Neural cell (in vitro differentiated cells): ENCODE measurements around the gene POLR2L. TPM values are rescaled to one million over a fixed set of nuclear protein-coding genes. Genes with fewer than 3 reads are reported as not detected.

Experiments
- H2AFZ ChIP-seq: fragments of 200-600, 300-800 bp; sonication (generic), shearing (Covaris generic); 2 replicates; pipeline ENCODE4 v1.6.0; 2014; ENCODE audit warnings: low read depth, mild to moderate bottlenecking, antibody characterized with exemption, low read length, moderate library complexity
- H3F3A ChIP-seq: fragments of 200-600 bp; shearing (Covaris generic); 2 replicates; pipeline ENCODE4 v1.6.1; 2016; ENCODE audit warnings: mild to moderate bottlenecking, moderate library complexity, mixed read lengths, antibody characterized with exemption, low read length; ENCODE audit not compliant: insufficient read depth, poor library complexity, severe bottlenecking
- H3K27ac ChIP-seq: fragments of 200-600, 300-800 bp; sonication (generic), shearing (Covaris generic); 2 replicates; pipeline ENCODE4 v1.5.1; 2014; ENCODE audit warnings: mild to moderate bottlenecking, low read length, moderate library complexity
- H3K27me3 ChIP-seq: fragments of 300-800, 200-600 bp; sonication (generic), shearing (Covaris generic); 2 replicates; pipeline ENCODE4 v1.6.0; 2014; ENCODE audit warnings: mild to moderate bottlenecking, low read depth, low read length, moderate library complexity; ENCODE audit not compliant: insufficient read depth
- H3K36me3 ChIP-seq: fragments of 300-800, 200-600 bp; sonication (generic), shearing (Covaris generic); 2 replicates; pipeline ENCODE4 v1.5.1; 2014; ENCODE audit warnings: mild to moderate bottlenecking, antibody characterized with exemption, low read length, moderate library complexity; ENCODE audit not compliant: insufficient read depth
- H3K4me2 ChIP-seq: fragments of 300-800, 200-600 bp; sonication (generic), shearing (Covaris generic); 2 replicates; pipeline ENCODE4 v1.6.0; 2014; ENCODE audit warnings: mild to moderate bottlenecking, low read length
- H3K4me3 ChIP-seq: fragments of 300-800, 200-600 bp; sonication (generic), shearing (Covaris generic); 2 replicates; pipeline ENCODE4 v1.5.1; 2014; ENCODE audit warnings: mild to moderate bottlenecking, low read length, moderate library complexity
- H3K79me2 ChIP-seq: fragments of 200-600 bp; shearing (Covaris generic); replicated peaks from 2 replicates; pipeline ENCODE4 v1.6.0; 2014; ENCODE audit warnings: mild to moderate bottlenecking, low read length, moderate library complexity; ENCODE audit not compliant: insufficient read depth
- H3K9ac ChIP-seq: fragments of 300-800, 200-600 bp; sonication (generic), shearing (Covaris generic); 2 replicates; pipeline ENCODE4 v1.6.1; 2016; ENCODE audit warnings: mild to moderate bottlenecking, low read length, mixed read lengths
- H3K9me2 ChIP-seq: fragments of 200-600 bp; shearing (Covaris generic); 2 replicates; pipeline ENCODE4 v1.6.1; 2016; ENCODE audit warnings: mild to moderate bottlenecking, low read length, mixed read lengths; ENCODE audit not compliant: insufficient read depth
- H3K9me3 ChIP-seq: fragments of 200-600, 300-800 bp; sonication (generic), shearing (Covaris generic); 2 replicates; pipeline ENCODE4 v1.6.1; 2016; ENCODE audit warnings: mild to moderate bottlenecking, mixed run types, low read length, moderate library complexity, mixed read lengths
- H4K20me1 ChIP-seq: fragments of 200-600 bp; shearing (Covaris generic); 2 replicates; pipeline ENCODE4 v1.6.1; 2016; ENCODE audit warnings: mild to moderate bottlenecking, mixed run types; ENCODE audit not compliant: insufficient read depth
- EP300 ChIP-seq: fragments of 450-650 bp; conservative IDR thresholded peaks from 2 replicates; pipeline ENCODE4 v1.6.1; 2014; ENCODE audit warnings: antibody characterized with exemption, mild to moderate bottlenecking, moderate library complexity; ENCODE audit not compliant: poor library complexity, severe bottlenecking
- EZH2 ChIP-seq: fragments of 200-600, 300-800 bp; shearing (Covaris generic), sonication (generic); IDR thresholded peaks from 2 replicates; pipeline ENCODE4 v1.6.1; 2014; ENCODE audit warnings: antibody characterized with exemption, low read length, borderline replicate concordance, mild to moderate bottlenecking; ENCODE audit not compliant: insufficient read depth, poor library complexity, severe bottlenecking
- MXI1 ChIP-seq: fragments of 450-650 bp; conservative IDR thresholded peaks from 2 replicates; pipeline ENCODE4 v1.6.1; 2014; ENCODE audit warnings: antibody characterized with exemption, mild to moderate bottlenecking; ENCODE audit not compliant: poor library complexity, severe bottlenecking
- POLR2AphosphoS5 ChIP-seq: IDR thresholded peaks from 2 replicates; pipeline ENCODE4 v1.6.1; 2012
- RAD21 ChIP-seq: fragments of 450-650 bp; conservative IDR thresholded peaks from 2 replicates; pipeline ENCODE4 v1.6.1; 2014; ENCODE audit warnings: antibody characterized with exemption, mild to moderate bottlenecking, moderate library complexity
- REST ChIP-seq: IDR thresholded peaks from 2 replicates; pipeline ENCODE4 v1.6.1; 2012; ENCODE audit warnings: borderline replicate concordance
- SMC3 ChIP-seq: fragments of 450-650 bp; conservative IDR thresholded peaks from 2 replicates; pipeline ENCODE4 v1.6.1; 2014; ENCODE audit warnings: antibody characterized with exemption, mild to moderate bottlenecking, moderate library complexity; ENCODE audit not compliant: poor library complexity
- TAF1 ChIP-seq: IDR thresholded peaks from 2 replicates; pipeline ENCODE4 v1.6.1; 2012; ENCODE audit warnings: low read depth
- polyA plus RNA-seq: library from polyadenylated mRNA; depleted of rRNA; stranded (reverse); fragments of >200 nt; gene quantifications from 2 replicates; pipeline ENCODE4 v1.2.3, GENCODE V29; 2014
- TF ChIP-seq, protein P1 (sequence below): fragments of 450-650 bp; IDR thresholded peaks from 2 replicates; pipeline ENCODE4 v1.5.1; 2014; ENCODE audit warnings: antibody characterized with exemption, mild to moderate bottlenecking, moderate library complexity; ENCODE audit not compliant: poor library complexity, severe bottlenecking

The POLR2L gene
- polyA plus RNA-seq, 1 donor from 2014 or later, result 62.3 TPM

DNA sequence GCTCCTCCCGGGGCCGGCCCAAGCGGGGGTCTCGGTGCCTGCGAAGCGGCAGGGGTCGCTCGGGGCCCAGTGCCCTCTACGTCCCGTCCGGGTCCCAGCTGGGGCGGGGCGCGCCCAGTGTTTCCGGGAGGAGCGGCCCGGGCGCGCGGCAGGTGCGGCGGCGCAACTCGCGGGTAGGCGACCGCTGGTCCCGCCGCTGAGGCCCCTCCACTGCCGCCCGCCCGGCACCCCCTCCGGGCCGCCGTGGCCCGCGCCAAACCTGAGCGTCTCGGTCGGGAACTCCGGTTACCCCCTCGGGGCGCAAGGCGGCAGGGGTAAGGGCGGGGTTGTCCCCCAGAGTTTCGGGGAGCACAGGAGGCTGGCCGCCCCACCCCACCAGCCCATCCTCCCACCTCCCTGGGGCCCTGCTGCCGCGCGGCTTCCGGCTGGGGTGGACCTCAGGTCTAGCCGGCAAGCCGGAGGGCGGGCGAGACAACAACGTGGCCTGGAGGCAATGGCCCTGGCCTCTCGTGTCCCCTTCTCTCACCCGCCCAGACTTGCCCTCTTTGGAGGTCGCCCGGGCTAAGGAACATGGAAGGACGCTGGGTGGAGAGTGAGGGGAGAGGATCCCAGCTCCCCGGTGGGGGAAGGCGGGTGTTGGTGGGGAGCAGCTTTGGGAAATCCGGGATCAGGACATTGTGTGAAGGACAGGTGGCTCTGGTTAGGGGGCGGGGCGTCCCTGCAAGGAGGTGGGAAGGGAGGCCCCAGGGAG lies 15.0 kb downstream of the POLR2L start:
- H3K36me3 ChIP-seq, result no peaks in the 10 kb centered on the region
- no peaks in the 10 kb centered on the region for H3K9me2 ChIP-seq
- H3K4me2 ChIP-seq, result no peak overlapping the region
- peak overlapping the region; percentile 48 for H3K4me3 ChIP-seq
- peaks cover 42% of the 10 kb centered on the region for H3K27me3 ChIP-seq
- TF ChIP-seq REST (no peak), EP300 (no peak)
- H3K9ac ChIP-seq, result no peak overlapping the region
- no peaks in the 10 kb centered on the region for H3K79me2 ChIP-seq
- H4K20me1 ChIP-seq, result no peaks in the 10 kb centered on the region
- H3K27ac ChIP-seq, result no peak overlapping the region
- no peak overlapping the region for H2AFZ ChIP-seq
- H3K9me3 ChIP-seq, result no peaks in the 10 kb centered on the region
- H3F3A ChIP-seq, result no peaks in the 10 kb centered on the region

DNA sequence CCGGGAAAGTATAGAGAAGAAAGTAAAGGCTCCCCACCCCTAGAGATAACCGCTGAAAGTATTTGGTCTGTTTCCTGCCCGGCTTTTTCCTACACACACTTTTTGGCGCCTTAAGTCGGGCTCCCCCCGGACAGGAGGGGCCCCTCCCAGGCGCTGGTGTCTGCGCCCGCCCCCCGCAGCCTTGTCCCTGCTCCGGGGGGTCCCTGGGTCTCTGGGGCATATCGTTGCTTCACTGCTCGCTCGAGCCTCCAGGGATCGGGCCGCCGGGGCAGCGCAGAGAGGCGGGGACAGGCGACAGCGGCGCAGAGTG lies 15.5 kb downstream of the POLR2L start:
- no peak overlapping the region for H3K9ac ChIP-seq
- no peak overlapping the region for H3K4me2 ChIP-seq
- H2AFZ ChIP-seq, result no peak overlapping the region
- H3K9me2 ChIP-seq, result no peaks in the 10 kb centered on the region
- H4K20me1 ChIP-seq, result no peaks in the 10 kb centered on the region
- no peak overlapping the region for H3K27ac ChIP-seq
- no peaks in the 10 kb centered on the region for H3K36me3 ChIP-seq
- peak overlapping the region; percentile 48 for H3K4me3 ChIP-seq
- no peaks in the 10 kb centered on the region for H3F3A ChIP-seq
- H3K27me3 ChIP-seq, result peaks cover 42% of the 10 kb centered on the region
- H3K79me2 ChIP-seq, result no peaks in the 10 kb centered on the region
- H3K9me3 ChIP-seq, result no peaks in the 10 kb centered on the region
- no peak for TF ChIP-seq POLR2AphosphoS5
- no peak for TF ChIP-seq MXI1
- no peak for TF ChIP-seq EP300
- TF ChIP-seq TAF1, result no peak
- no peak for TF ChIP-seq RAD21
- no peak for TF ChIP-seq EZH2
- TF ChIP-seq REST, result no peak
- no peak for TF ChIP-seq SMC3
- TF ChIP-seq, protein P1, sequence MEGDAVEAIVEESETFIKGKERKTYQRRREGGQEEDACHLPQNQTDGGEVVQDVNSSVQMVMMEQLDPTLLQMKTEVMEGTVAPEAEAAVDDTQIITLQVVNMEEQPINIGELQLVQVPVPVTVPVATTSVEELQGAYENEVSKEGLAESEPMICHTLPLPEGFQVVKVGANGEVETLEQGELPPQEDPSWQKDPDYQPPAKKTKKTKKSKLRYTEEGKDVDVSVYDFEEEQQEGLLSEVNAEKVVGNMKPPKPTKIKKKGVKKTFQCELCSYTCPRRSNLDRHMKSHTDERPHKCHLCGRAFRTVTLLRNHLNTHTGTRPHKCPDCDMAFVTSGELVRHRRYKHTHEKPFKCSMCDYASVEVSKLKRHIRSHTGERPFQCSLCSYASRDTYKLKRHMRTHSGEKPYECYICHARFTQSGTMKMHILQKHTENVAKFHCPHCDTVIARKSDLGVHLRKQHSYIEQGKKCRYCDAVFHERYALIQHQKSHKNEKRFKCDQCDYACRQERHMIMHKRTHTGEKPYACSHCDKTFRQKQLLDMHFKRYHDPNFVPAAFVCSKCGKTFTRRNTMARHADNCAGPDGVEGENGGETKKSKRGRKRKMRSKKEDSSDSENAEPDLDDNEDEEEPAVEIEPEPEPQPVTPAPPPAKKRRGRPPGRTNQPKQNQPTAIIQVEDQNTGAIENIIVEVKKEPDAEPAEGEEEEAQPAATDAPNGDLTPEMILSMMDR, result no peak
